GM12878 (cell line): Measurements from ENCODE around the gene CLSTN2.

ENCODE experiments used
- POLR2A ChIP-seq: IDR thresholded peaks from 2 replicates; pipeline ENCODE4 v1.6.1; 2011; ENCODE audit warnings: low read depth, mild to moderate bottlenecking, low read length
- POLR2AphosphoS5 ChIP-seq: IDR thresholded peaks from 2 replicates; pipeline ENCODE4 v1.6.1; 2011; ENCODE audit warnings: mild to moderate bottlenecking, low read length, inconsistent platforms
- TAF1 ChIP-seq: IDR thresholded peaks from 2 replicates; pipeline ENCODE4 v1.6.1; 2011; ENCODE audit warnings: mild to moderate bottlenecking, low read depth, low read length, borderline replicate concordance
- TF ChIP-seq, protein P1 (sequence below), 3 experiments: IDR thresholded peaks in 2 of 3; conservative IDR thresholded peaks in 1 of 3; 2 replicates each; pipeline ENCODE4 v1.5.1; 2011; ENCODE audit warnings: low read depth in 3 of 3, low read length in 3 of 3, mild to moderate bottlenecking in 3 of 3, control low read depth in 2 of 3, moderate library complexity in 2 of 3, inconsistent platforms in 1 of 3, mixed read lengths in 1 of 3; ENCODE audit not compliant: control insufficient read depth in 2 of 3, insufficient read depth in 1 of 3; ENCODE audit errors: extremely low read depth in 1 of 3
- TF ChIP-seq, protein P2 (sequence below): fragments of 450-650 bp; formaldehyde crosslinking; IDR thresholded peaks from 2 replicates; pipeline ENCODE4 v1.4.0; 2022; ENCODE audit warnings: mild to moderate bottlenecking, moderate library complexity
- TF ChIP-seq, protein P3 (sequence below): fragments of 450-650 bp; IDR thresholded peaks from 2 replicates; pipeline ENCODE4 v1.6.1; 2017; ENCODE audit warnings: mild to moderate bottlenecking

DNA sequence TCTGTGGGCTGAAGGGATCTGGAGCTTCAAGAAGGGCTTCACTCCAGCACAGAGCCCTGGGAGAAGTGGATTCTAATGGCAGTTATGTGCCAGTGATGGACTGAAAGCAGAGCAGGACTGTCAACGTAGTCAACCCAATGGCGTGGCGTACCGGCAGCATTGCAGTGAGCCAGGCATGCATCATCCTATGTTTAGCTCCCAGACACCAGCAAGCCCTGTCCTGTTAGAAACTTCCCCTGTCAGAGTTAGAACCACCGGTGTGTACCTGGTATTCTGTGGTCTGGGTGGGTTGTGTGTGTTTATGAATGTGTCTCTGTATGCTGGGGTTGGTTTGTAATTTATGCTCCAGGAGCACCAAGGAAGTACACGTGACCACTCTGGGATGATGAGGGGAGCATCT, 86.3 kb downstream of the CLSTN2 start:
- TF ChIP-seq POLR2A (no peak), POLR2AphosphoS5 (no peak), TAF1 (no peak)
- TF ChIP-seq, protein P1, sequence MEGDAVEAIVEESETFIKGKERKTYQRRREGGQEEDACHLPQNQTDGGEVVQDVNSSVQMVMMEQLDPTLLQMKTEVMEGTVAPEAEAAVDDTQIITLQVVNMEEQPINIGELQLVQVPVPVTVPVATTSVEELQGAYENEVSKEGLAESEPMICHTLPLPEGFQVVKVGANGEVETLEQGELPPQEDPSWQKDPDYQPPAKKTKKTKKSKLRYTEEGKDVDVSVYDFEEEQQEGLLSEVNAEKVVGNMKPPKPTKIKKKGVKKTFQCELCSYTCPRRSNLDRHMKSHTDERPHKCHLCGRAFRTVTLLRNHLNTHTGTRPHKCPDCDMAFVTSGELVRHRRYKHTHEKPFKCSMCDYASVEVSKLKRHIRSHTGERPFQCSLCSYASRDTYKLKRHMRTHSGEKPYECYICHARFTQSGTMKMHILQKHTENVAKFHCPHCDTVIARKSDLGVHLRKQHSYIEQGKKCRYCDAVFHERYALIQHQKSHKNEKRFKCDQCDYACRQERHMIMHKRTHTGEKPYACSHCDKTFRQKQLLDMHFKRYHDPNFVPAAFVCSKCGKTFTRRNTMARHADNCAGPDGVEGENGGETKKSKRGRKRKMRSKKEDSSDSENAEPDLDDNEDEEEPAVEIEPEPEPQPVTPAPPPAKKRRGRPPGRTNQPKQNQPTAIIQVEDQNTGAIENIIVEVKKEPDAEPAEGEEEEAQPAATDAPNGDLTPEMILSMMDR (IDR thresholded peaks at IDR 0.05 in 2 of 3, conservative IDR thresholded peaks at IDR 0.05 in 1 of 3; ENCODE audit: control insufficient read depth in 2 of 3, extremely low read depth in 1 of 3, insufficient read depth in 1 of 3, low read depth in 3 of 3, low read length in 3 of 3), result no peak
- TF ChIP-seq, protein P2, sequence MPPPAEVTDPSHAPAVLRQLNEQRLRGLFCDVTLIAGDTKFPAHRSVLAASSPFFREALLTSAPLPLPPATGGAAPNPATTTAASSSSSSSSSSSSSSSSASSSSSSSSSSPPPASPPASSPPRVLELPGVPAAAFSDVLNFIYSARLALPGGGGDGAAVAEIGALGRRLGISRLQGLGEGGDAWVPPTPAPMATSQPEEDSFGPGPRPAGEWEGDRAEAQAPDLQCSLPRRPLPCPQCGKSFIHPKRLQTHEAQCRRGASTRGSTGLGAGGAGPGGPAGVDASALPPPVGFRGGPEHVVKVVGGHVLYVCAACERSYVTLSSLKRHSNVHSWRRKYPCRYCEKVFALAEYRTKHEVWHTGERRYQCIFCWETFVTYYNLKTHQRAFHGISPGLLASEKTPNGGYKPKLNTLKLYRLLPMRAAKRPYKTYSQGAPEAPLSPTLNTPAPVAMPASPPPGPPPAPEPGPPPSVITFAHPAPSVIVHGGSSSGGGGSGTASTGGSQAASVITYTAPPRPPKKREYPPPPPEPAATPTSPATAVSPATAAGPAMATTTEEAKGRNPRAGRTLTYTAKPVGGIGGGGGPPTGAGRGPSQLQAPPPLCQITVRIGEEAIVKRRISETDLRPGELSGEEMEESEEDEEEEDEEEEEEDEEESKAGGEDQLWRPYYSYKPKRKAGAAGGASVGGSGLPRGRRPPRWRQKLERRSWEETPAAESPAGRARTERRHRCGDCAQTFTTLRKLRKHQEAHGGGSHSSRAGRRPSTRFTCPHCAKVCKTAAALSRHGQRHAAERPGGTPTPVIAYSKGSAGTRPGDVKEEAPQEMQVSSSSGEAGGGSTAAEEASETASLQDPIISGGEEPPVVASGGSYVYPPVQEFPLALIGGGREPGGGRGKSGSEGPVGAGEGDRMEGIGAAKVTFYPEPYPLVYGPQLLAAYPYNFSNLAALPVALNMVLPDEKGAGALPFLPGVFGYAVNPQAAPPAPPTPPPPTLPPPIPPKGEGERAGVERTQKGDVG (CRISPR knock-in tag), result no peak
- TF ChIP-seq, protein P3, sequence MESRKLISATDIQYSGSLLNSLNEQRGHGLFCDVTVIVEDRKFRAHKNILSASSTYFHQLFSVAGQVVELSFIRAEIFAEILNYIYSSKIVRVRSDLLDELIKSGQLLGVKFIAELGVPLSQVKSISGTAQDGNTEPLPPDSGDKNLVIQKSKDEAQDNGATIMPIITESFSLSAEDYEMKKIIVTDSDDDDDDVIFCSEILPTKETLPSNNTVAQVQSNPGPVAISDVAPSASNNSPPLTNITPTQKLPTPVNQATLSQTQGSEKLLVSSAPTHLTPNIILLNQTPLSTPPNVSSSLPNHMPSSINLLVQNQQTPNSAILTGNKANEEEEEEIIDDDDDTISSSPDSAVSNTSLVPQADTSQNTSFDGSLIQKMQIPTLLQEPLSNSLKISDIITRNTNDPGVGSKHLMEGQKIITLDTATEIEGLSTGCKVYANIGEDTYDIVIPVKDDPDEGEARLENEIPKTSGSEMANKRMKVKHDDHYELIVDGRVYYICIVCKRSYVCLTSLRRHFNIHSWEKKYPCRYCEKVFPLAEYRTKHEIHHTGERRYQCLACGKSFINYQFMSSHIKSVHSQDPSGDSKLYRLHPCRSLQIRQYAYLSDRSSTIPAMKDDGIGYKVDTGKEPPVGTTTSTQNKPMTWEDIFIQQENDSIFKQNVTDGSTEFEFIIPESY, result no peak
